Cardiac muscle cell (in vitro differentiated cells and primary cell): Measurements from ENCODE around the gene GLIPR2. TPM values are rescaled to one million over a fixed set of nuclear protein-coding genes. Genes with fewer than 3 reads are reported as not detected.
A peak's percentile ranks its signal among the peaks of the same experiment; 100 is the strongest.

Experiments
- DNase-seq, 2 donors: peaks; one replicate each; pipeline versions ENCODE4 v3.0.0 to v3.0.0-alpha.2; 2010 to 2017; ENCODE audit warnings: low read depth in 1 of 2, low spot score in 1 of 2
- H3K27ac ChIP-seq: fragments of 200-600 bp; sonication (generic); 2 replicates; pipeline ENCODE4 v1.5.1; 2016
- H3K27me3 ChIP-seq: fragments of 200-600 bp; sonication (generic); 2 replicates; pipeline ENCODE4 v1.6.0; 2016; ENCODE audit warnings: control low read depth
- H3K36me3 ChIP-seq: fragments of 200-600 bp; sonication (generic); 2 replicates; pipeline ENCODE4 v1.5.1; 2016; ENCODE audit warnings: control low read depth
- H3K4me1 ChIP-seq: fragments of 200-600 bp; sonication (generic); 2 replicates; pipeline ENCODE4 v1.8.1; 2017; ENCODE audit warnings: low read depth, mild to moderate bottlenecking, mixed run types
- H3K4me3 ChIP-seq: fragments of 200-600 bp; sonication (generic); 2 replicates; pipeline ENCODE4 v1.5.1; 2016; ENCODE audit warnings: mild to moderate bottlenecking
- H3K9me3 ChIP-seq: fragments of 200-600 bp; sonication (generic); 2 replicates; pipeline ENCODE4 v1.5.1; 2017; ENCODE audit warnings: low read depth, mild to moderate bottlenecking, control low read depth
- polyA plus RNA-seq: library from polyadenylated mRNA; unstranded; fragments of >200 nt; fragmentation: Nextera tagmentation; extraction: Ambion mirVana; gene quantifications from 2 replicates; pipeline ENCODE4 v1.2.1, GENCODE V29; 2016
- total RNA-seq: library from RNA; depleted of rRNA; stranded (reverse); fragments of >200 nt; gene quantifications from 2 replicates; pipeline ENCODE4 v1.2.3, GENCODE V29; 2016
- TF ChIP-seq, protein P1 (sequence below): IDR thresholded peaks from 2 replicates; pipeline ENCODE4 v1.5.1; 2012; ENCODE audit warnings: low read depth, mild to moderate bottlenecking, low read length

The GLIPR2 gene
- total and polyA plus RNA-seq, 2 experiments from 2014 or later: 3.2 to 15.1 TPM

DNA sequence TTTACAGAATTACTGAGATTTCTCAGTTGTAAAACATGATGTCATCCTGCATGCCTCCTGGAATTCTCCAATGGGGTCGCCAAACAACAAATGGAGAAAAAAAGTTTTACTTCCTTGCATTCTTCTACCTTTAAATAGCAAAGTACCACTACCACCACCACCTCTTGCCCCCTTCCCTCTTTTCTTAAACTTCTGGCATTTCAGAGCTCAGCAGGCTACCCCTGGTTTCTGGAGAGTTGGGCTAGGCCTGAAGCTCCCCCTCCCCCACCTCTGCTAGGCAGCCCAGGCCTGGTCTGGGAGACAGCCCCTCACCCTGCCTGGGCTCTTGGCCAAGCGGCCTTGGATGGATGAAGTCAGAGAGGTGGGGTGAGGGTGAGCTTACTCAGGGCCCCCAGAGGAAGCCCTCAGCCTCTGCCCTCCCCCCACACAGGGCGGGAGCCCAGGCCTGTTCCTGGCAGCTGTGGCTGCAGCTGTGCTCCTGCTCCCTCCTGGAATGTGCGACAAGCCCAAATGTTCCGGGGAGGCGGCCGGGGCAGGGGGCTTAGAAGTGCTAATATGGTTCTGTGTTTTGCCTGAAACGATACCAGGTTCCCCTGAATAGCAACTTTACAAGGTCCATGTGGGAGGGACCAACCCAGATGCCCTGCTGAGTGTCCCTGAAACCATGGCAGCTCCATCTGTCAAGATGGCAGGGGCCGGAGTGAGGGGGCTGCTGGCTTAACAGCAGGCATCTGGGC is 26.7 kb downstream of the GLIPR2 start:
- Histone ChIP-seq H3K27me3 (no peaks in the 10 kb centered on the region), H3K36me3 (no peaks in the 10 kb centered on the region), H3K9me3 (no peaks in the 10 kb centered on the region), H3K27ac (peak overlapping the region; percentile 87), H3K4me1 (peaks cover 15% of the 10 kb centered on the region), H3K4me3 (no peak overlapping the region)
- DNase-seq: peak; percentile 89 to 91
- TF ChIP-seq, protein P1, sequence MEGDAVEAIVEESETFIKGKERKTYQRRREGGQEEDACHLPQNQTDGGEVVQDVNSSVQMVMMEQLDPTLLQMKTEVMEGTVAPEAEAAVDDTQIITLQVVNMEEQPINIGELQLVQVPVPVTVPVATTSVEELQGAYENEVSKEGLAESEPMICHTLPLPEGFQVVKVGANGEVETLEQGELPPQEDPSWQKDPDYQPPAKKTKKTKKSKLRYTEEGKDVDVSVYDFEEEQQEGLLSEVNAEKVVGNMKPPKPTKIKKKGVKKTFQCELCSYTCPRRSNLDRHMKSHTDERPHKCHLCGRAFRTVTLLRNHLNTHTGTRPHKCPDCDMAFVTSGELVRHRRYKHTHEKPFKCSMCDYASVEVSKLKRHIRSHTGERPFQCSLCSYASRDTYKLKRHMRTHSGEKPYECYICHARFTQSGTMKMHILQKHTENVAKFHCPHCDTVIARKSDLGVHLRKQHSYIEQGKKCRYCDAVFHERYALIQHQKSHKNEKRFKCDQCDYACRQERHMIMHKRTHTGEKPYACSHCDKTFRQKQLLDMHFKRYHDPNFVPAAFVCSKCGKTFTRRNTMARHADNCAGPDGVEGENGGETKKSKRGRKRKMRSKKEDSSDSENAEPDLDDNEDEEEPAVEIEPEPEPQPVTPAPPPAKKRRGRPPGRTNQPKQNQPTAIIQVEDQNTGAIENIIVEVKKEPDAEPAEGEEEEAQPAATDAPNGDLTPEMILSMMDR: no peak

DNA sequence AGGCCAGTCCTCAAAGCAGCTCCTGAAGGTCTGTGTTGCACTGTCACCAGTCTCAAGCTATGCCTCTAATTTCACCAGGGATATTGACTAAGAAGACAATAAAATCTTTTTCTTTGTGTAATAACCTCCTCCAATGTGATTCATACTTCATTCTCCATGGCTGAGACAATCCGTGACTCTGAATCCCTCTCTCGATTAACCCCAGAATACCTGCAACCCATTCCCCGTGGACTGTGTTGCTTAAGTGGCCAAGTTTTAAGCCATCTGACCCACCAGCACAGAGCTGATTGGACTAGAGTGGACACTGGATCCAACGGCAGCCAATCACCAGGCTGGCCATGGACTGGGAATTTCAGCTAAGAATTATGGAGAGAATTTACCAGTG is 27.2 kb downstream of the GLIPR2 start:
- H3K4me3 ChIP-seq: no peak overlapping the region
- no peaks in the 10 kb centered on the region for H3K36me3 ChIP-seq
- TF ChIP-seq, protein P1: no peak
- H3K27me3 ChIP-seq: no peaks in the 10 kb centered on the region
- H3K4me1 ChIP-seq: peaks cover 15% of the 10 kb centered on the region
- peak in 1 of 2 donors; percentile 27 for DNase-seq
- no peaks in the 10 kb centered on the region for H3K9me3 ChIP-seq
- peak overlapping the region; percentile 87 for H3K27ac ChIP-seq

DNA sequence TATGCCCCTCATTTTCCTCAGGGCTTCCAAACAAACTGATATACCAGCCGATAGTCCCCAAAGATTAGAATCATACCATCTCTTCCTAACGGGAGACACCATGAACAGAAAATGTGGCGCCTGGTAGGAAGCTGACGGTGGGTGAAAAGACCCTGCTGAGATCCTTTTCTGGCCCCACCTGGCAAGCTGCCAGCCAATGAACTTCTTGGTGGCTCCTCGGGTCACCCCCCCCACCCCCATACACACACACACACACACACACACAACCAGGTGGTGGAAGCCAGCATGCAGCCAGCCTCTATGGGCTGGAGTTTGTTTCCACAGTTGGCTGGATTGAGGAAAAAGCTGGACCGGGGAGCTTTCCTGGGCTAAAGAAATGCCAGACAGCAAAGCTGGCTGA is 27.8 kb downstream of the GLIPR2 start:
- Histone ChIP-seq H3K4me3 (no peak overlapping the region), H3K9me3 (no peaks in the 10 kb centered on the region), H3K27me3 (no peaks in the 10 kb centered on the region), H3K4me1 (peaks cover 15% of the 10 kb centered on the region), H3K27ac (no peak overlapping the region), H3K36me3 (no peaks in the 10 kb centered on the region)
- DNase-seq: no peak
- TF ChIP-seq, protein P1: no peak

DNA sequence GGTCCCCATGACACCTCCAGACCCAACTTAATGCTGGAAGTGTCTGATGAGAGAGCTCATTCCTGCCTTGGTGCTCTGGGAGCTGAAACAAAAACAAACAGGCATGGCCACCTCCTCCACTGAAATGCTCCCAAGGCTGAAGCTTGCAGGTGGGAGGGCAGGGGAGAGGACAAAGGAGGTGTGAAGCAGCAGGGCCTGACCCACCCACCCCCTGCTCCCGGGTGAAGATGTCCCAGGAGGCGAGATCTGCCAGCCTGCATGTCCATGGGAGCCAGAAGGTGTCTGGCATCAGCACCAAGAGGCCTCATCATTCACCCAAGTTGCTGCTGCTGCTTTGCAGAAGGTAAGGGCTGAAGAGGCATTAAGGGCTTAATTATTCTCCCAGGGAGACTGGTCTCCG is 28.5 kb downstream of the GLIPR2 start:
- Histone ChIP-seq H3K4me1 (peaks cover 15% of the 10 kb centered on the region), H3K9me3 (no peaks in the 10 kb centered on the region), H3K27ac (no peak overlapping the region), H3K27me3 (no peaks in the 10 kb centered on the region), H3K36me3 (no peaks in the 10 kb centered on the region), H3K4me3 (no peak overlapping the region)
- DNase-seq: no peak
- TF ChIP-seq, protein P1: no peak

DNA sequence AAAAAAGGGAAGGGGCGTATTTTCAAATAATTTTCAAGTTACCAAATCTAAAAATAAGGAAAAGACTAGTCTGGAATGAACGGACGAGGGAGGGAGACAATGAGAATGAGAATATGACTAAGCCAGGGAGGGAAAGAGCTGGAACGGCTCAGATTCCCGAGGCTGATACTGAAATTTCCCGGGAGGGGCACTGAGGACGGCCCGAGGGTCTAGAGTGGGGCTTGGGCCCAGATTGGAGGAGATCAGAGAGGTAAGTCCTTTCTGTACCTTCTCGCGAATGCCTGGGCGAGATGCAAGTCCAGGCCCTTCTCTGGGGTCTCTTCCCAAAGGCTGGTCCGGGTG is 29.3 kb downstream of the GLIPR2 start:
- H3K36me3 ChIP-seq: no peaks in the 10 kb centered on the region
- H3K27me3 ChIP-seq: no peaks in the 10 kb centered on the region
- H3K9me3 ChIP-seq: no peaks in the 10 kb centered on the region
- peak in 1 of 2 donors; percentile 45 for DNase-seq
- H3K27ac ChIP-seq: no peak overlapping the region
- TF ChIP-seq, protein P1: no peak
- no peak overlapping the region for H3K4me3 ChIP-seq
- peaks cover 15% of the 10 kb centered on the region for H3K4me1 ChIP-seq
